ENCODE data around the gene FOXP4. TPM values are rescaled to one million over a fixed set of nuclear protein-coding genes. Genes with fewer than 3 reads are reported as not detected.

FOXP4 gene
- total and polyA plus RNA-seq, 9 donors, result 2.3 to 37.4 (median 15.5) TPM

- no peak overlapping the region for H3K27ac ChIP-seq
- no peak overlapping the region for H3K4me3 ChIP-seq
- no peaks in the 10 kb centered on the region for H3K27me3 ChIP-seq
- no peak for DNase-seq
- intact Hi-C loops (cut with DNase I), result no loop called here
- H3K4me1 ChIP-seq (ENCODE audit: insufficient read depth), result peaks cover 5% of the 10 kb centered on the region
- H3K36me3 ChIP-seq, result no peaks in the 10 kb centered on the region
- H3K9me3 ChIP-seq, result no peaks in the 10 kb centered on the region
- TF ChIP-seq POLR2A (IDR thresholded peaks at IDR 0.05) (no peak), EP300 (IDR thresholded peaks at IDR 0.05) (no peak), CTCF (IDR thresholded peaks at IDR 0.05) (no peak)
- WGBS, 3 donors, result 69 to 75% (median 71%) methylated on average over 11 of the region's 11 CpGs
These were observed 96.1 kb downstream of the FOXP4 start for GRCh38 chr6:41642090-41642959.

GRCh38 chr6:41642960-41643898, 97.0 kb downstream of the FOXP4 start:
- H3K9me3 ChIP-seq, result no peaks in the 10 kb centered on the region
- intact Hi-C loops (cut with DNase I), result no loop called here
- H3K27me3 ChIP-seq, result no peaks in the 10 kb centered on the region
- no peak overlapping the region for H3K4me3 ChIP-seq
- TF ChIP-seq EP300 (IDR thresholded peaks at IDR 0.05) (no peak), POLR2A (IDR thresholded peaks at IDR 0.05) (no peak), CTCF (IDR thresholded peaks at IDR 0.05) (no peak)
- H3K36me3 ChIP-seq, result no peaks in the 10 kb centered on the region
- DNase-seq, result no peak
- H3K4me1 ChIP-seq (ENCODE audit: insufficient read depth), result peaks cover 5% of the 10 kb centered on the region
- H3K27ac ChIP-seq, result no peak overlapping the region
- 76 to 87% (median 81%) methylated on average over 10 of the region's 10 CpGs for WGBS, 3 donors

GRCh38 chr6:41643899-41644269, 97.7 kb downstream of the FOXP4 start:
- WGBS, 3 donors, result 88 to 91% (median 90%) methylated on average over 4 of the region's 4 CpGs
- peaks cover 5% of the 10 kb centered on the region for H3K4me1 ChIP-seq (ENCODE audit: insufficient read depth)
- no peaks in the 10 kb centered on the region for H3K27me3 ChIP-seq
- TF ChIP-seq EP300 (IDR thresholded peaks at IDR 0.05) (no peak), POLR2A (IDR thresholded peaks at IDR 0.05) (no peak), CTCF (IDR thresholded peaks at IDR 0.05) (no peak)
- H3K27ac ChIP-seq, result no peak overlapping the region
- intact Hi-C loops (cut with DNase I), result no loop called here
- no peaks in the 10 kb centered on the region for H3K9me3 ChIP-seq
- no peak overlapping the region for H3K4me3 ChIP-seq
- no peaks in the 10 kb centered on the region for H3K36me3 ChIP-seq
- no peak for DNase-seq

GRCh38 chr6:41644297-41644879, 98.2 kb downstream of the FOXP4 start:
- Histone ChIP-seq H3K4me3 (no peak overlapping the region), H3K4me1 (ENCODE audit: insufficient read depth) (peaks cover 5% of the 10 kb centered on the region), H3K27me3 (no peaks in the 10 kb centered on the region), H3K27ac (no peak overlapping the region), H3K36me3 (no peaks in the 10 kb centered on the region), H3K9me3 (no peaks in the 10 kb centered on the region)
- DNase-seq, result no peak
- TF ChIP-seq EP300 (IDR thresholded peaks at IDR 0.05) (no peak), POLR2A (IDR thresholded peaks at IDR 0.05) (no peak), CTCF (IDR thresholded peaks at IDR 0.05) (no peak)
- intact Hi-C loops (cut with DNase I), result no loop called here
- 77 to 81% (median 78%) methylated on average over 4 of the region's 4 CpGs for WGBS, 3 donors
